Measurements from ENCODE around the gene FN3K. TPM values are rescaled to one million over a fixed set of nuclear protein-coding genes. Genes with fewer than 3 reads are reported as not detected.

FN3K gene
- total and polyA plus RNA-seq, 2 of the 13 experiments (the other 11 are each of a cell fraction or from before 2014, with no cell fraction given): 3.5 to 12.2 TPM

- Histone ChIP-seq H3K36me3 (replicated peaks in 1 of 2; ENCODE audit: control insufficient read depth in 1 of 2, insufficient read depth in 2 of 2, low read length in 2 of 2) (no peaks in the 10 kb centered on the region), H4K20me1 (ENCODE audit: insufficient read depth, low read length) (no peaks in the 10 kb centered on the region), H3K79me2 (ENCODE audit: insufficient read depth, low read length) (no peaks in the 10 kb centered on the region), H3K9me3 (ENCODE audit: low read length) (peaks cover 15% of the 10 kb centered on the region), H3K27me3 (ENCODE audit: control insufficient read depth in 1 of 2, insufficient read depth in 2 of 2, low read length in 2 of 2) (peaks cover 0 to 5% of the 10 kb centered on the region in 2 experiments; a peak in 1 of 5 replicates), H3K4me1 (ENCODE audit: insufficient read depth, low read length) (peaks cover 48% of the 10 kb centered on the region), H2AFZ (ENCODE audit: low read length) (no peak overlapping the region), H3K4me3 (replicated peaks in 1 of 3; ENCODE audit: insufficient read depth in 1 of 3, low read depth in 2 of 3, low read length in 3 of 3) (peak overlapping the region; percentile 64 to 81 (median 77); a peak in 5 of 6 replicates), H3K9ac (ENCODE audit: insufficient read depth, low read depth, low read length) (peak overlapping the region; percentile 55; the same call in 1 of the 2 replicates), H3K4me2 (ENCODE audit: low read depth, low read length) (peak overlapping the region; percentile 90), H3K27ac (ENCODE audit: extremely low read length, insufficient read depth, low read length) (no peak overlapping the region)
- no TSS peak for BruUV-seq (replicated peaks)
- DNase-seq (ENCODE audit: low spot score): no peak
- intact Hi-C loops (cut with micrococcal nuclease; ENCODE audit: unreplicated experiment): no loop called here
- in situ Hi-C loops (cut with HindIII; ENCODE audit: extremely low pct_ligation_motif_present, low pct_unique_long_range_greater_than_20kb): no loop called here
- CTCF ChIA-PET (ENCODE audit: low intra/inter-chr PET ratio, low total read pairs): no interaction called here
- 5% methylated on average over 17 of the region's 32 CpGs for WGBS (ENCODE audit: low lambda C conversion rate)
- FAIRE-seq: no peak
- POLR2A ChIA-PET: no interaction called here
- no peak for ATAC-seq
- TF ChIP-seq ZNF567 (CRISPR knock-in tag; IDR thresholded peaks at IDR 0.05; ENCODE audit: borderline replicate concordance) (no peak), ZBTB21 (CRISPR knock-in tag; IDR thresholded peaks at IDR 0.05) (no peak), ZNF687 (CRISPR knock-in tag; IDR thresholded peaks at IDR 0.05) (peak; percentile 23; the same call in 1 of the 2 replicates), ATF7-NPFF (CRISPR knock-in tag; IDR thresholded peaks at IDR 0.05; ENCODE audit: low read depth) (0 out of 2 replicates have a peak, but pooled peaks have one; percentile 12), ZNF263 (CRISPR knock-in tag; IDR thresholded peaks at IDR 0.05) (no peak), SKI (IDR thresholded peaks at IDR 0.05; ENCODE audit: partially characterized antibody) (no peak), RNF219 (CRISPR knock-in tag; IDR thresholded peaks at IDR 0.05) (no peak), ZSCAN22 (CRISPR knock-in tag; IDR thresholded peaks at IDR 0.05) (no peak), GABPB1 (CRISPR knock-in tag; IDR thresholded peaks at IDR 0.05) (no peak; the same call in 1 of the 2 replicates), JUND (CRISPR knock-in tag; IDR thresholded peaks at IDR 0.05) (no peak), ZNF713 (CRISPR knock-in tag; IDR thresholded peaks at IDR 0.05) (no peak), U2AF2 (IDR thresholded peaks at IDR 0.05; ENCODE audit: low read depth, low read length) (no peak), SNAI1 (CRISPR knock-in tag; IDR thresholded peaks at IDR 0.05; ENCODE audit: borderline replicate concordance) (no peak), POLR2G (IDR thresholded peaks at IDR 0.05; ENCODE audit: low read depth, low read length) (no peak), ZHX1 (CRISPR knock-in tag; IDR thresholded peaks at IDR 0.05; ENCODE audit: low read depth) (no peak), HNRNPH1 (optimal IDR thresholded peaks at IDR 0.05; ENCODE audit: low read depth, low read length) (no peak), HES4 (CRISPR knock-in tag; IDR thresholded peaks at IDR 0.05; ENCODE audit: borderline replicate concordance) (peak; percentile 64; the same call in 1 of the 2 replicates), TBX3 (IDR thresholded peaks at IDR 0.05; ENCODE audit: borderline replicate concordance) (no peak)
Measured at GRCh38 chr17:82697808-82698064, 37.7 kb upstream of the FN3K start.
